Measurements from ENCODE around the gene IBA57.

DNA sequence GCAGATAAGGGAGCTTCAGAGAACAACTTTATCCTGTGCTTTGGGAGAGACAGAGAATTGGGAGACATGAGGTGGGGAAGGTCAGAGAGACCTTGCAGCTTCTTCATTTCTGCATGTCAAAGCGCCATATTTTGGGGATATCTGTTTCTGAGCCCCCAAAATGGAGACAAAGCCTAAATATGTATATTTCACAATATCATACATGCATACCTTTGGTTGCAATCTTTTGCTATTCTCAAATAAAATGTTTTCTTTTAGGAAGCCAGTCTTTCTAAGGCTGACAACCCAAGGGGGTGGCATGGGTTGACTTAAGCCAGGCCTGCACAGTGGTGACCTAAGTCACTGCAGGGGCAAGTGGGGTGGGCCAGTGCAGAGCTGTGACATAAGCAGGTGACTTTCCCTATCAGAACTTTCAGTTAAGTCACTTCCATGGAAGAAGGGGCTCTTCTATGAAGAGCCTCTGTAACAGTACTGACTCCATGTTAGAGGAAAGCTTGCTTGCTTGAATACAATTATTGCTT lies 42.6 kb upstream of the IBA57 start:
- TF ChIP-seq, protein P1, sequence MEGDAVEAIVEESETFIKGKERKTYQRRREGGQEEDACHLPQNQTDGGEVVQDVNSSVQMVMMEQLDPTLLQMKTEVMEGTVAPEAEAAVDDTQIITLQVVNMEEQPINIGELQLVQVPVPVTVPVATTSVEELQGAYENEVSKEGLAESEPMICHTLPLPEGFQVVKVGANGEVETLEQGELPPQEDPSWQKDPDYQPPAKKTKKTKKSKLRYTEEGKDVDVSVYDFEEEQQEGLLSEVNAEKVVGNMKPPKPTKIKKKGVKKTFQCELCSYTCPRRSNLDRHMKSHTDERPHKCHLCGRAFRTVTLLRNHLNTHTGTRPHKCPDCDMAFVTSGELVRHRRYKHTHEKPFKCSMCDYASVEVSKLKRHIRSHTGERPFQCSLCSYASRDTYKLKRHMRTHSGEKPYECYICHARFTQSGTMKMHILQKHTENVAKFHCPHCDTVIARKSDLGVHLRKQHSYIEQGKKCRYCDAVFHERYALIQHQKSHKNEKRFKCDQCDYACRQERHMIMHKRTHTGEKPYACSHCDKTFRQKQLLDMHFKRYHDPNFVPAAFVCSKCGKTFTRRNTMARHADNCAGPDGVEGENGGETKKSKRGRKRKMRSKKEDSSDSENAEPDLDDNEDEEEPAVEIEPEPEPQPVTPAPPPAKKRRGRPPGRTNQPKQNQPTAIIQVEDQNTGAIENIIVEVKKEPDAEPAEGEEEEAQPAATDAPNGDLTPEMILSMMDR (IDR thresholded peaks at IDR 0.05; ENCODE audit: control extremely low read depth in 1 of 3, insufficient read depth in 1 of 3, low read depth in 1 of 3, low read length in 3 of 3) = no peak
- TF ChIP-seq, protein P2, sequence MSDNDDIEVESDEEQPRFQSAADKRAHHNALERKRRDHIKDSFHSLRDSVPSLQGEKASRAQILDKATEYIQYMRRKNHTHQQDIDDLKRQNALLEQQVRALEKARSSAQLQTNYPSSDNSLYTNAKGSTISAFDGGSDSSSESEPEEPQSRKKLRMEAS (IDR thresholded peaks at IDR 0.05) = no peak
